MCF 10A (cell line): Measurements from ENCODE around the gene PRR5. TPM values are rescaled to one million over a fixed set of nuclear protein-coding genes. Genes with fewer than 3 reads are reported as not detected.

Experiments
- BruUV-seq: library from RNA; stranded (reverse); fragments of 400-500 nt; replicated peaks from 2 replicates; lab custom pipeline; 2021; lab: Mats Ljungman, UMichigan
- CTCF ChIA-PET: fragments of 300-600 bp; sonication (Branson Sonifier 250); formaldehyde crosslinking; extraction: SDS; loops from one replicate; lab custom pipeline; 2021; ENCODE audit warnings: antibody characterized with exemption, inconsistent platforms; lab: Yijun Ruan, JAX
- POLR2A ChIA-PET: fragments of 300-600, 350-650 bp; sonication (Branson Sonifier 250); formaldehyde crosslinking; extraction: SDS; loops from one replicate; lab custom pipeline; 2020; ENCODE audit warnings: antibody characterized with exemption, inconsistent platforms; lab: Yijun Ruan, JAX
- DNase-seq: peaks from one replicate; pipeline ENCODE4 v3.0.0-alpha.2; 2018; ENCODE audit not compliant: unreplicated experiment
- H3K27ac Mint-ChIP-seq: one replicate; pipeline ENCODE4 v1.8.0; 2022; ENCODE audit warnings: mild to moderate bottlenecking, low read depth, mixed read lengths; ENCODE audit not compliant: unreplicated experiment
- H3K27me3 Mint-ChIP-seq: one replicate; pipeline ENCODE4 v1.8.0; 2022; ENCODE audit warnings: mixed read lengths; ENCODE audit not compliant: insufficient read depth, unreplicated experiment
- H3K36me3 Mint-ChIP-seq: one replicate; pipeline ENCODE4 v1.8.0; 2022; ENCODE audit warnings: mild to moderate bottlenecking, moderate library complexity, mixed read lengths; ENCODE audit not compliant: insufficient read depth, unreplicated experiment
- H3K4me1 Mint-ChIP-seq: one replicate; pipeline ENCODE4 v1.8.0; 2022; ENCODE audit warnings: mixed read lengths; ENCODE audit not compliant: insufficient read depth, unreplicated experiment
- H3K4me3 Mint-ChIP-seq: one replicate; pipeline ENCODE4 v1.8.0; 2022; ENCODE audit warnings: mild to moderate bottlenecking, moderate library complexity, mixed read lengths; ENCODE audit not compliant: unreplicated experiment
- H3K9me3 Mint-ChIP-seq: one replicate; pipeline ENCODE4 v1.8.0; 2022; ENCODE audit warnings: mixed read lengths; ENCODE audit not compliant: unreplicated experiment
- intact Hi-C: fragments of 100-400 bp; cut with micrococcal nuclease; formaldehyde crosslinking; loops from 2 replicates; pipeline ENCODE4 v1.14.1; 2022
- total RNA-seq: library from RNA; stranded (reverse); gene quantifications from 2 replicates; pipeline ENCODE4 v1.2.3, GENCODE V29; 2022
- TF ChIP-seq, protein P1 (sequence below): fragments of 200-600 bp; IDR thresholded peaks from one replicate; pipeline ENCODE4 v1.8.0; 2022; ENCODE audit warnings: antibody characterized with exemption, mild to moderate bottlenecking; ENCODE audit not compliant: unreplicated experiment

Gene PRR5
- total RNA-seq, 1 experiment from 2014 or later = 11.0 TPM

DNA sequence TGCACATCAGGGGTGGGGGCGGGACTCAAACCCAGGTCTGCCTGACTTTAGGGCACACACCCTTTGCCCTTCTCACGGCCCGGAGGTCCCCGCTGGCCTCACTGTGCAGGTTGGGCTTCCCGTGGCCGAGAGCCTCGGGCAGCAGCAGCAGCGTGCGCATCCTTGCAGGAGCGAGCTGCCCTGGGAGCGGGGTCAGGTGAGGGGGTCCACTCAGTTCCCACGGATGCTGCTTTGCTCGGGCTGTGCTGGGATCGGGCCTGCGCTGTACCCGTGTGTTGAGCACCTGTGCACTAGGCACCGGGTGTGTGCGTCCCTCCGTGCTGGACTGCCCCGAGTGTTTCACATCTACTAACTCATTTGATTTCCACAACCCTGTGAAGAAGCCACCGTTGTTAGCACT lies 25.1 kb downstream of the PRR5 start:
- no peaks in the 10 kb centered on the region for H3K9me3 Mint-ChIP-seq
- TF ChIP-seq, protein P1, sequence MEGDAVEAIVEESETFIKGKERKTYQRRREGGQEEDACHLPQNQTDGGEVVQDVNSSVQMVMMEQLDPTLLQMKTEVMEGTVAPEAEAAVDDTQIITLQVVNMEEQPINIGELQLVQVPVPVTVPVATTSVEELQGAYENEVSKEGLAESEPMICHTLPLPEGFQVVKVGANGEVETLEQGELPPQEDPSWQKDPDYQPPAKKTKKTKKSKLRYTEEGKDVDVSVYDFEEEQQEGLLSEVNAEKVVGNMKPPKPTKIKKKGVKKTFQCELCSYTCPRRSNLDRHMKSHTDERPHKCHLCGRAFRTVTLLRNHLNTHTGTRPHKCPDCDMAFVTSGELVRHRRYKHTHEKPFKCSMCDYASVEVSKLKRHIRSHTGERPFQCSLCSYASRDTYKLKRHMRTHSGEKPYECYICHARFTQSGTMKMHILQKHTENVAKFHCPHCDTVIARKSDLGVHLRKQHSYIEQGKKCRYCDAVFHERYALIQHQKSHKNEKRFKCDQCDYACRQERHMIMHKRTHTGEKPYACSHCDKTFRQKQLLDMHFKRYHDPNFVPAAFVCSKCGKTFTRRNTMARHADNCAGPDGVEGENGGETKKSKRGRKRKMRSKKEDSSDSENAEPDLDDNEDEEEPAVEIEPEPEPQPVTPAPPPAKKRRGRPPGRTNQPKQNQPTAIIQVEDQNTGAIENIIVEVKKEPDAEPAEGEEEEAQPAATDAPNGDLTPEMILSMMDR = no peak
- no peak overlapping the region for H3K27ac Mint-ChIP-seq
- no peak for DNase-seq
- no peaks in the 10 kb centered on the region for H3K4me1 Mint-ChIP-seq
- no peaks in the 10 kb centered on the region for H3K27me3 Mint-ChIP-seq
- BruUV-seq = no TSS peak
- H3K36me3 Mint-ChIP-seq = peaks cover 5% of the 10 kb centered on the region
- ChIA-PET POLR2A (no interaction called here), CTCF (interaction anchor here (0.6 to 2.4 kb wide), 2 partner anchors 10 to 649 kb away, joined by 3 to 9 read pairs; no protein-coding TSS in a partner anchor)
- intact Hi-C loops = no loop called here
- H3K4me3 Mint-ChIP-seq = no peak overlapping the region

DNA sequence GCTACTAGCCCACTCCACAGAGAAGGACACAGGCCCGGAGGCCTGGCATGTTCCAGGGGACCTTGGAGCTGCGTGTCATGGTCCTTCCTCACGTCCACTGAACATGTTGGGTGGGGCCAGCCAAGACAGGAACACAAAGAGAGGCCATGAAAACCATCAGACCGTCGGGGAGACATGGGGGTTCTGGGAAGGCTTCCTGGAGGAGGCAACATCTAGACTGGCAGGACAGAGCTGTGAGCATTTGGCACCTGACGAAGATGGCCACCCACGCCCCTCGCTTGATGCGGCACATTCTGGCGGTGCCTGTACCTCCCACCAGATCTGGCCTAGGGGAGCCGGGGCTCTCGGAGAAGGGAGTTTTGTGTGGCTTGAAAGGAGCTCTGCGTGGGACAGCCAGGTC lies 25.7 kb downstream of the PRR5 start:
- Mint-ChIP-seq H3K36me3 (peaks cover 5% of the 10 kb centered on the region), H3K27me3 (no peaks in the 10 kb centered on the region), H3K27ac (no peak overlapping the region), H3K4me3 (no peak overlapping the region), H3K4me1 (no peaks in the 10 kb centered on the region), H3K9me3 (no peaks in the 10 kb centered on the region)
- no TSS peak for BruUV-seq
- POLR2A ChIA-PET = no interaction called here
- CTCF ChIA-PET = interaction anchor here (2.4 kb wide), 1 partner anchor 9 kb away, joined by 9 read pairs; no protein-coding TSS in a partner anchor
- intact Hi-C loops = no loop called here
- DNase-seq = no peak
- TF ChIP-seq, protein P1 = no peak

DNA sequence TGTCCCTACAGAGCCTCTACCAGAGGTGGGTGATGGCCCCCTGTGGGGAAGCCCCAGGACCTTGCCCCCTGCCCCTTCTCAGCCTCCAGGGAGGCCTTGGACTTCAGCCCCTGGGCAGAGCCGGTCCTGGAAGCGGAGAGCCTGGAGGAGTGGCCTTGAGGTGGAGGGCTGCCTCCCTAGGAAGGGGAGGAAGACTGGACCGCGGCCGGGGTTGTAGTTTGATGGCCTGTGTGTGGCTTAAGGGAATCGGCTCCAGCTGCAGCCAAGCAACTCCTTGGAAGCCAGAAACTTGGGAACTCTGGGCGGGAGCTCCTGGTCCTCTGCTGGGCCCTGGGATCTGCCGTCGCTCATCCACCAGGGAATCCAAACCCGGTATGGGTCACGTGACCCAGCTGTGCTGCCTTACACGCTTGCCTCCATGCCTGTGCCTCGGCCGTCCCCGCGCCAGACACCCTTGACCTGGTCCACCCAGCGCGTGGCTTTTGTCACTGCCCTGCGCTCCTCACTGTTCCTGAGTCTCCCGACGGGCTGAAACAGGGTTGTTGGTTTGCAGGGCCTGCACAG lies 26.8 kb downstream of the PRR5 start:
- Mint-ChIP-seq H3K27me3 (no peaks in the 10 kb centered on the region), H3K36me3 (peaks cover 5% of the 10 kb centered on the region), H3K27ac (no peak overlapping the region), H3K4me3 (no peak overlapping the region), H3K9me3 (no peaks in the 10 kb centered on the region), H3K4me1 (no peaks in the 10 kb centered on the region)
- intact Hi-C loops = no loop called here
- POLR2A ChIA-PET = no interaction called here
- no TSS peak for BruUV-seq
- TF ChIP-seq, protein P1 = no peak
- no peak for DNase-seq
- CTCF ChIA-PET = interaction anchor here (2.4 kb wide), 1 partner anchor 8 kb away, joined by 9 read pairs; no protein-coding TSS in a partner anchor

DNA sequence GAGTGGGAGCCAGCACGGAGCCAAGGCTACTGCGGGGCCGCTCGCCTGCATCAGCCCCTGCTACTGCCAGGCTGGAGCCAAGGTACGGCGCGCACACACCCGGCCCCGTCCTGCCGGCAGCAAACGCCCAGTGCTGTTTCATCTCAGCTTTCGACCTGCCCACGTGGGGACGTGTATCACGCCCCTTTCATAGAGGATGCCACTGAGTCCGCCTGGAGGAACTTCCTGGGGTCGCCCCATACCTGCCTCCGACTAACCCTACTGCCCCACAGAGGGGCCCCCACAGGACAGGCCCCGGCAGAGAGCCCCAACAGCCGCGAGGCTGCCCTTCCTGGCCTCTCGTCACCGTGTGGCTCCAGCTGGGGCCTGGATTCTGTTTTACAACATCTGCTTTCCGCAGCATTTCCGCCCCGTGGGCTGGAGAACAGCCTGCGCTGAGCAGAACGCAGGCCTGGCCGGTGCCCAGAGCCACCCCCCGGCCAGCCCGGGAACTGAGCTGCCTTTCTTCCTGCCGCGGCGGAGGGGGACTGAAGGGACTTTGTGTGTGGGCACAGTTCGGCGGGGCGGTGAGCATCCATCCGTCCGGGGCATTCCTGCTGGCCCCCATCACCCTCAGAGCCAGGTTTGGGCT lies 27.5 kb downstream of the PRR5 start:
- H3K27ac Mint-ChIP-seq = no peak overlapping the region
- no peak overlapping the region for H3K4me3 Mint-ChIP-seq
- H3K9me3 Mint-ChIP-seq = no peaks in the 10 kb centered on the region
- no peaks in the 10 kb centered on the region for H3K27me3 Mint-ChIP-seq
- ChIA-PET CTCF (interaction anchor here (0.5 kb wide), 1 partner anchor 102 kb away, joined by 3 read pairs; no protein-coding TSS in a partner anchor), POLR2A (interaction anchor here (0.6 kb wide), 1 partner anchor 18 kb away, joined by 4 read pairs; no protein-coding TSS in a partner anchor)
- TF ChIP-seq, protein P1 = no peak
- no TSS peak for BruUV-seq
- no peaks in the 10 kb centered on the region for H3K4me1 Mint-ChIP-seq
- DNase-seq = no peak
- H3K36me3 Mint-ChIP-seq = peaks cover 5% of the 10 kb centered on the region
- intact Hi-C loops = no loop called here
